Vagina (tissue), 2 donors: ENCODE data around the gene DNAH8.

Source experiments
- CTCF ChIP-seq, 3 experiments: fragments of 450-650 bp in 2 of 3; fragments of 200-600 bp in 1 of 3; sonication (generic) in 1 of 3; IDR thresholded peaks; one replicate each; pipeline ENCODE4 v1.5.1; 2017 to 2019; ENCODE audit warnings: antibody characterized with exemption in 3 of 3, mild to moderate bottlenecking in 2 of 3, moderate library complexity in 2 of 3
- POLR2A ChIP-seq, 2 donors: fragments of 450-650 bp; IDR thresholded peaks; one replicate each; pipeline ENCODE4 v1.6.1; 2017; ENCODE audit warnings: antibody characterized with exemption in 2 of 2, mild to moderate bottlenecking in 2 of 2, moderate library complexity in 2 of 2
- POLR2AphosphoS5 ChIP-seq, 2 donors: sonication (generic); formaldehyde crosslinking; IDR thresholded peaks; one replicate each; pipeline ENCODE4 v1.9.0; 2017; ENCODE audit warnings: antibody characterized with exemption in 2 of 2, mild to moderate bottlenecking in 2 of 2, low read depth in 1 of 2; ENCODE audit not compliant: insufficient read depth in 1 of 2

GRCh38 chr6:39044181-39044580 lies 329.1 kb downstream of the DNAH8 start:
- TF ChIP-seq CTCF (IDR thresholded peaks at IDR 0.05) (no peak), POLR2AphosphoS5 (IDR thresholded peaks at IDR 0.05; ENCODE audit: insufficient read depth in 1 of 2, low read depth in 1 of 2) (no peak), POLR2A (IDR thresholded peaks at IDR 0.05) (no peak)
